A549 (cell line): ENCODE results near the gene LEPROT. TPM values are rescaled to one million over a fixed set of nuclear protein-coding genes. Genes with fewer than 3 reads are reported as not detected.
A peak's percentile ranks its signal among the peaks of the same experiment; 100 is the strongest.

Experiments
- ATAC-seq, 2 experiments: fragments of 200-7000 bp in 1 of 2; fragments of >200 bp in 1 of 2; cut with Nextera tagmentation in 1 of 2; cut with Tn5 transposase in 1 of 2; 3 replicates each; pipeline versions ENCODE4 v1.8.0 to v1.9.1; 2018 to 2020; ENCODE audit warnings: mild to moderate bottlenecking in 1 of 2, moderate library complexity in 1 of 2
- CTCF ChIA-PET: fragments of 300-600 bp; sonication (Branson Sonifier 250); formaldehyde crosslinking; extraction: SDS; loops from one replicate; lab custom pipeline; 2021; ENCODE audit warnings: antibody characterized with exemption, inconsistent platforms; lab: Yijun Ruan, JAX
- POLR2A ChIA-PET: fragments of 350-600 bp; formaldehyde crosslinking; extraction: SDS; loops from one replicate; lab custom pipeline; 2021; ENCODE audit warnings: antibody characterized with exemption, inconsistent platforms; lab: Yijun Ruan, JAX
- DNase-seq, 2 experiments: peaks; one replicate each; pipeline versions ENCODE4 v3.0.0 to v3.0.0-alpha.2; 2011 to 2016; ENCODE audit warnings: low read depth in 1 of 2, low spot score in 1 of 2
- FAIRE-seq: peaks from 2 replicates; lab custom pipeline; 2011; peaks lifted over from hg19 to GRCh38; lab: Jason Lieb, UNC
- H3K27ac ChIP-seq, 2 experiments: fragments of >200 bp; sonication (Bioruptor Twin); formaldehyde crosslinking; 3 replicates each; pipeline ENCODE4 v1.5.1; 2016 to 2017
- H3K4me1 ChIP-seq: fragments of >200 bp; sonication (Bioruptor Twin); formaldehyde crosslinking; 3 replicates; pipeline ENCODE4 v1.6.1; 2016
- H3K4me2 ChIP-seq: fragments of >200 bp; sonication (Bioruptor Twin); formaldehyde crosslinking; 3 replicates; pipeline ENCODE4 v1.6.1; 2016
- H3K4me3 ChIP-seq: fragments of >200 bp; sonication (Bioruptor Twin); formaldehyde crosslinking; 3 replicates; pipeline ENCODE4 v1.5.1; 2016
- H3K9me3 ChIP-seq: fragments of >200 bp; sonication (Bioruptor Twin); formaldehyde crosslinking; 3 replicates; pipeline ENCODE4 v1.6.1; 2016
- ATOH8 ChIP-seq: fragments of 250-450 bp; sonication (Bioruptor Pico); IDR thresholded peaks from 2 replicates; pipeline ENCODE4 v1.5.0; 2020; ENCODE audit warnings: low read depth, mild to moderate bottlenecking, moderate library complexity
- CBX2 ChIP-seq: fragments of 200-600 bp; sonication (generic); IDR thresholded peaks from 2 replicates; pipeline ENCODE4 v1.6.1; 2016; ENCODE audit warnings: low read depth, mild to moderate bottlenecking, borderline replicate concordance
- CBX8 ChIP-seq: fragments of 200-600 bp; sonication (generic); IDR thresholded peaks from 2 replicates; pipeline ENCODE4 v1.6.1; 2016
- CHD2 ChIP-seq: fragments of 150-350 bp; IDR thresholded peaks from 2 replicates; pipeline ENCODE4 v1.6.1; 2014; ENCODE audit warnings: low read length; ENCODE audit not compliant: partially characterized antibody
- EHF ChIP-seq: fragments of 250-450 bp; sonication (Bioruptor Pico); IDR thresholded peaks from 2 replicates; pipeline ENCODE4 v1.5.0; 2020; ENCODE audit warnings: mild to moderate bottlenecking
- ESRRA ChIP-seq: fragments of 150-350 bp; IDR thresholded peaks from 2 replicates; pipeline ENCODE4 v1.6.1; 2014; ENCODE audit warnings: mild to moderate bottlenecking, low read length, borderline replicate concordance
- FOSB ChIP-seq: fragments of 250-450 bp; sonication (Bioruptor Pico); IDR thresholded peaks from 2 replicates; pipeline ENCODE4 v1.5.0; 2020; ENCODE audit warnings: mild to moderate bottlenecking, moderate library complexity
- FOSL2 ChIP-seq, 2 experiments: fragments of 450-650 bp in 1 of 2; fragments of >200 bp in 1 of 2; sonication (Bioruptor Twin) in 1 of 2; formaldehyde crosslinking; IDR thresholded peaks; 2 replicates each; pipeline versions ENCODE4 v1.5.0 to v1.6.1; 2016 to 2020; ENCODE audit warnings: mild to moderate bottlenecking in 1 of 2, moderate library complexity in 1 of 2
- FOXS1 ChIP-seq: fragments of 250-450 bp; sonication (Bioruptor Pico); IDR thresholded peaks from 2 replicates; pipeline ENCODE4 v1.5.0; 2020; ENCODE audit warnings: mild to moderate bottlenecking, moderate library complexity
- HEYL ChIP-seq: fragments of 250-450 bp; sonication (Bioruptor Pico); IDR thresholded peaks from 2 replicates; pipeline ENCODE4 v1.8.0; 2021; ENCODE audit warnings: mild to moderate bottlenecking, moderate library complexity
- HMGXB4 ChIP-seq: fragments of 250-450 bp; sonication (Bioruptor Pico); IDR thresholded peaks from 2 replicates; pipeline ENCODE4 v1.5.0; 2021; ENCODE audit warnings: mild to moderate bottlenecking, moderate library complexity, borderline replicate concordance
- HOXB13 ChIP-seq: fragments of 250-450 bp; sonication (Bioruptor Pico); IDR thresholded peaks from 2 replicates; pipeline ENCODE4 v1.5.0; 2020; ENCODE audit warnings: low read depth, mild to moderate bottlenecking, moderate library complexity
- HOXB5 ChIP-seq: fragments of 250-450 bp; sonication (Bioruptor Pico); IDR thresholded peaks from 2 replicates; pipeline ENCODE4 v1.5.0; 2020; ENCODE audit warnings: mild to moderate bottlenecking, moderate library complexity
- JUN ChIP-seq, 2 experiments: fragments of >200 bp; sonication (Bioruptor Twin); formaldehyde crosslinking; IDR thresholded peaks; 2 replicates in 1 of 2; 3 replicates in 1 of 2; pipeline ENCODE4 v1.6.1; 2016 to 2017
- JUNB ChIP-seq: fragments of >200 bp; sonication (Bioruptor Twin); formaldehyde crosslinking; IDR thresholded peaks from 2 replicates; pipeline ENCODE4 v1.6.1; 2016
- MAFK ChIP-seq: fragments of 450-650 bp; IDR thresholded peaks from 2 replicates; pipeline ENCODE4 v1.6.1; 2014; ENCODE audit not compliant: partially characterized antibody
- MAZ ChIP-seq: fragments of 150-350 bp; IDR thresholded peaks from 2 replicates; pipeline ENCODE4 v1.6.1; 2014; ENCODE audit warnings: antibody characterized with exemption, low read depth, low read length, borderline replicate concordance
- NPAS2 ChIP-seq: fragments of 250-450 bp; sonication (Bioruptor Pico); IDR thresholded peaks from 2 replicates; pipeline ENCODE4 v1.8.0; 2022; ENCODE audit warnings: mild to moderate bottlenecking, moderate library complexity, borderline replicate concordance
- NR3C1 ChIP-seq: fragments of >200 bp; sonication (Bioruptor Twin); formaldehyde crosslinking; IDR thresholded peaks from 3 replicates; pipeline ENCODE4 v1.6.1; 2017
- POLR2A ChIP-seq: IDR thresholded peaks from 2 replicates; pipeline ENCODE4 v1.6.1; 2012; ENCODE audit warnings: mild to moderate bottlenecking, low read length
- RAD21 ChIP-seq, 2 experiments: fragments of >200 bp in 1 of 2; sonication (Bioruptor Twin) in 1 of 2; formaldehyde crosslinking in 1 of 2; IDR thresholded peaks in 1 of 2; conservative IDR thresholded peaks in 1 of 2; 2 replicates in 1 of 2; 3 replicates in 1 of 2; pipeline ENCODE4 v1.6.1; 2012 to 2018; ENCODE audit warnings: inconsistent platforms in 1 of 2
- RARB ChIP-seq: fragments of 250-450 bp; sonication (Bioruptor Pico); IDR thresholded peaks from 2 replicates; pipeline ENCODE4 v1.8.0; 2021; ENCODE audit warnings: mild to moderate bottlenecking, moderate library complexity
- RCOR1 ChIP-seq: fragments of 150-350 bp; IDR thresholded peaks from 2 replicates; pipeline ENCODE4 v1.6.1; 2014; ENCODE audit warnings: antibody characterized with exemption, low read length, low read depth
- RNF2 ChIP-seq: fragments of 200-600 bp; sonication (generic); IDR thresholded peaks from 2 replicates; pipeline ENCODE4 v1.6.1; 2016; ENCODE audit warnings: low read depth, mild to moderate bottlenecking, antibody characterized with exemption, moderate library complexity, borderline replicate concordance
- SREBF2 ChIP-seq: fragments of 450-650 bp; IDR thresholded peaks from 2 replicates; pipeline ENCODE4 v1.6.1; 2014; ENCODE audit warnings: mild to moderate bottlenecking, moderate library complexity
- ZNF302 ChIP-seq: fragments of 250-450 bp; sonication (Bioruptor Pico); IDR thresholded peaks from 2 replicates; pipeline ENCODE4 v1.9.0; 2021; ENCODE audit warnings: inconsistent platforms, mild to moderate bottlenecking, moderate library complexity
- ZSCAN20 ChIP-seq: fragments of 250-450 bp; sonication (Bioruptor Pico); IDR thresholded peaks from 2 replicates; pipeline ENCODE4 v1.8.0; 2022; ENCODE audit warnings: mild to moderate bottlenecking, moderate library complexity
- WGBS: methylation state at CpG from one replicate; pipeline ENCODE4 v1.1.6; 2017; ENCODE audit errors: missing lambda C conversion rate; 5-methylcytosine and 5-hydroxymethylcytosine counted together
- polyA plus RNA-seq, 4 experiments: library from polyadenylated mRNA; depleted of rRNA in 3 of 4; stranded (reverse); fragments of >200 nt; fragmentation: RNase III in 1 of 4; extraction: RNeasy Plus Mini Kit Qiagen cat#74134 plus additional on column Dnase treatment in 1 of 4; gene quantifications; 2 replicates in 3 of 4; 3 replicates in 1 of 4; pipeline ENCODE4 v1.2.3, GENCODE V29; 2011 to 2017
- TF ChIP-seq, protein P1 (sequence below): fragments of >200 bp; sonication (Bioruptor Twin); formaldehyde crosslinking; IDR thresholded peaks from 2 replicates; pipeline ENCODE4 v1.6.1; 2016

Gene LEPROT
- polyA plus RNA-seq, 2 of the 4 experiments (the other 2 are of a cell fraction): 51.2 to 62.9 TPM

GRCh38 chr1:65480684-65481405 is 60.4 kb downstream of the LEPROT start:
- H3K27ac ChIP-seq: no peak overlapping the region
- 62% methylated on average over 4 of the region's 4 CpGs for WGBS
- ChIA-PET CTCF (interaction anchor here (1.0 kb wide), 1 partner anchor 30 kb away, joined by 3 read pairs; no protein-coding TSS in a partner anchor), POLR2A (no interaction called here)
- ATAC-seq: no peak
- no peak for DNase-seq
- no peak overlapping the region for H3K4me3 ChIP-seq
- no peak for FAIRE-seq
- H3K9me3 ChIP-seq: no peaks in the 10 kb centered on the region
- no peak overlapping the region for H3K4me2 ChIP-seq
- TF ChIP-seq NR3C1: no peak
- TF ChIP-seq, protein P1, sequence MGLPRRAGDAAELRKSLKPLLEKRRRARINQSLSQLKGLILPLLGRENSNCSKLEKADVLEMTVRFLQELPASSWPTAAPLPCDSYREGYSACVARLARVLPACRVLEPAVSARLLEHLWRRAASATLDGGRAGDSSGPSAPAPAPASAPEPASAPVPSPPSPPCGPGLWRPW: no peak
- TF ChIP-seq ATOH8 (CRISPR knock-in tag): no peak
- no peak for TF ChIP-seq HOXB13 (CRISPR knock-in tag)
- TF ChIP-seq MAFK: no peak
- no peak for TF ChIP-seq JUN (IDR thresholded peaks at IDR 0.05)
- TF ChIP-seq RARB (CRISPR knock-in tag): no peak
- no peak for TF ChIP-seq RCOR1
- TF ChIP-seq RAD21 (conservative IDR thresholded peaks at IDR 0.05 in 1 of 2, IDR thresholded peaks at IDR 0.05 in 1 of 2): no peak
- TF ChIP-seq RNF2: no peak
- TF ChIP-seq FOXS1 (CRISPR knock-in tag): no peak
- no peak for TF ChIP-seq ESRRA
- TF ChIP-seq EHF (CRISPR knock-in tag): no peak
- no peak for TF ChIP-seq FOSB
- TF ChIP-seq HEYL (CRISPR knock-in tag): no peak
- no peak for TF ChIP-seq HOXB5 (CRISPR knock-in tag)
- no peak for TF ChIP-seq CBX8
- TF ChIP-seq CBX2: no peak
- TF ChIP-seq MAZ: no peak
- no peak for TF ChIP-seq JUNB
- TF ChIP-seq, all 56 proteins: peak for 0
- no peaks in the 10 kb centered on the region for H3K4me1 ChIP-seq

DNA sequence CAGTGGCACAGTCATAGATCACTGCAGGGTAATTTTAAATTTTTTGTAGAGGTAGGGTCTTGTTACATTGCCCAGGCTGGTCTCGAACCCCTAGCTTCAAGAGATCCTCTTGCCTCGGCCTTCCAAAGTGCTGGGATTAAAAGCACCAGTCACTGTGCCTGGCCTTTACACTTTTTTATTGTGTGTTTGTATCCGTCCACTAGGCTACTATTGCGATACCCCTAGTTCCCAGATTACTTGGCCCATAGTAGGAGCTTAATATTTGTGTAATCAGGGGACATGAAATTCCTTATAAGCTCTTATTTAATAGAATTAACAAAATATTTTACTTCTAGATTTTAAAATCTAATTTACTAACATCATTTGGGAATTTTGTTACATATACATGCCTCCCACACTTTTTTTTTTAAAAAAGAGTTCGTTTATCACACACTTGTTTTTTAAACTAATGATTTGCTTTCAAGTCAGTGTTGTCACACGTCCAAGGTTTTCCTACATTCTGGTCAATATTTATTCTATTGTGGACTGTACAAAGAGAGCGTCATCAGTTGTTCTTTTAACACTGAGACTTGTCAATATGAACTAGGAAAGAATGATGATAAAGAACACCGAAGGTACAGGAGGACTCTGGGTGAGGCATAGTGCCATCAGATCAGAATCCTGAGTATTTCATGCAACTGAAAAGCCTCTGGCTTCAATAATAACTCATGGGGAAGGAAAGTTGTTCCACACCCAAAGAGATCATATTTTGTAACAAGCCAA is 63.7 kb downstream of the LEPROT start:
- no peak for FAIRE-seq
- DNase-seq: peak in 1 of 2 experiments; percentile 16
- no peak for ATAC-seq
- Histone ChIP-seq H3K9me3 (no peaks in the 10 kb centered on the region), H3K27ac (no peak overlapping the region; a peak in 1 of 6 replicates), H3K4me3 (no peak overlapping the region), H3K4me2 (no peak overlapping the region), H3K4me1 (no peaks in the 10 kb centered on the region)
- POLR2A ChIA-PET: no interaction called here
- CTCF ChIA-PET: no interaction called here
- 40% methylated on average over 8 of the region's 8 CpGs for WGBS
- TF ChIP-seq CHD2 (no peak), NPAS2 (CRISPR knock-in tag) (no peak), ZSCAN20 (CRISPR knock-in tag) (no peak), FOSL2 (IDR thresholded peaks at IDR 0.05) (no peak), FOSL2 (CRISPR knock-in tag; IDR thresholded peaks at IDR 0.05) (no peak), POLR2A (no peak), ESRRA (no peak), RCOR1 (no peak), SREBF2 (no peak), JUN (IDR thresholded peaks at IDR 0.05) (no peak), RNF2 (no peak), ATOH8 (CRISPR knock-in tag) (no peak), JUNB (no peak), FOXS1 (CRISPR knock-in tag) (no peak), HMGXB4 (CRISPR knock-in tag) (no peak), ZNF302 (CRISPR knock-in tag) (no peak)
- TF ChIP-seq, protein P1: no peak
